ENCODE results near the gene HTRA1.

DNA sequence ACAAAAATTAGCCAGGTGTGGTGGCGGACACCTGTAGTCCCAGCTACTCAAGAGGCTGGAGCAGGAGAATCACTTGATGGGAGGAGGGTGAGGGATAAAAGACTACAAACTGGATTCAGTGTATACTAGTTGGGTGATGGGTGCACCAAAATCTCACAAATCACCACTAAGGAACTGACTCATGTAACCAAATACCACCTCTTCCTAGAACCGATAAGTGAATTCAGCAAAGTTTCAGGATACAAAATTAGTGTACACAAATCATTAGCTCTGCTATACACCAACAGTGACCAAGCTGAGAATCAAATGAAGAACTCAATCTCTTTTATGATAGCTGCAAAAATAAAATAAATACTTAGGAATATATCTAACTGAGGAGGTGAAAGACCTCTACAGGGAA, 76.2 kb downstream of the HTRA1 start:
- TF ChIP-seq, protein P1, sequence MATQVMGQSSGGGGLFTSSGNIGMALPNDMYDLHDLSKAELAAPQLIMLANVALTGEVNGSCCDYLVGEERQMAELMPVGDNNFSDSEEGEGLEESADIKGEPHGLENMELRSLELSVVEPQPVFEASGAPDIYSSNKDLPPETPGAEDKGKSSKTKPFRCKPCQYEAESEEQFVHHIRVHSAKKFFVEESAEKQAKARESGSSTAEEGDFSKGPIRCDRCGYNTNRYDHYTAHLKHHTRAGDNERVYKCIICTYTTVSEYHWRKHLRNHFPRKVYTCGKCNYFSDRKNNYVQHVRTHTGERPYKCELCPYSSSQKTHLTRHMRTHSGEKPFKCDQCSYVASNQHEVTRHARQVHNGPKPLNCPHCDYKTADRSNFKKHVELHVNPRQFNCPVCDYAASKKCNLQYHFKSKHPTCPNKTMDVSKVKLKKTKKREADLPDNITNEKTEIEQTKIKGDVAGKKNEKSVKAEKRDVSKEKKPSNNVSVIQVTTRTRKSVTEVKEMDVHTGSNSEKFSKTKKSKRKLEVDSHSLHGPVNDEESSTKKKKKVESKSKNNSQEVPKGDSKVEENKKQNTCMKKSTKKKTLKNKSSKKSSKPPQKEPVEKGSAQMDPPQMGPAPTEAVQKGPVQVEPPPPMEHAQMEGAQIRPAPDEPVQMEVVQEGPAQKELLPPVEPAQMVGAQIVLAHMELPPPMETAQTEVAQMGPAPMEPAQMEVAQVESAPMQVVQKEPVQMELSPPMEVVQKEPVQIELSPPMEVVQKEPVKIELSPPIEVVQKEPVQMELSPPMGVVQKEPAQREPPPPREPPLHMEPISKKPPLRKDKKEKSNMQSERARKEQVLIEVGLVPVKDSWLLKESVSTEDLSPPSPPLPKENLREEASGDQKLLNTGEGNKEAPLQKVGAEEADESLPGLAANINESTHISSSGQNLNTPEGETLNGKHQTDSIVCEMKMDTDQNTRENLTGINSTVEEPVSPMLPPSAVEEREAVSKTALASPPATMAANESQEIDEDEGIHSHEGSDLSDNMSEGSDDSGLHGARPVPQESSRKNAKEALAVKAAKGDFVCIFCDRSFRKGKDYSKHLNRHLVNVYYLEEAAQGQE (IDR thresholded peaks at IDR 0.05; ENCODE audit: insufficient read depth in 1 of 2, low read depth in 2 of 2, low read length in 2 of 2), result no peak
- TF ChIP-seq POLR2AphosphoS5 (IDR thresholded peaks at IDR 0.05; ENCODE audit: low read depth, low read length) (no peak), SIN3A (IDR thresholded peaks at IDR 0.05; ENCODE audit: borderline replicate concordance, insufficient read depth, low read length) (no peak), TAF1 (IDR thresholded peaks at IDR 0.05; ENCODE audit: borderline replicate concordance, insufficient read depth, low read length) (no peak)

Data from PFSK-1 (cell line).